ENCODE measurements around the gene UBXN11. TPM values are rescaled to one million over a fixed set of nuclear protein-coding genes. Genes with fewer than 3 reads are reported as not detected.

The UBXN11 gene, protein sequence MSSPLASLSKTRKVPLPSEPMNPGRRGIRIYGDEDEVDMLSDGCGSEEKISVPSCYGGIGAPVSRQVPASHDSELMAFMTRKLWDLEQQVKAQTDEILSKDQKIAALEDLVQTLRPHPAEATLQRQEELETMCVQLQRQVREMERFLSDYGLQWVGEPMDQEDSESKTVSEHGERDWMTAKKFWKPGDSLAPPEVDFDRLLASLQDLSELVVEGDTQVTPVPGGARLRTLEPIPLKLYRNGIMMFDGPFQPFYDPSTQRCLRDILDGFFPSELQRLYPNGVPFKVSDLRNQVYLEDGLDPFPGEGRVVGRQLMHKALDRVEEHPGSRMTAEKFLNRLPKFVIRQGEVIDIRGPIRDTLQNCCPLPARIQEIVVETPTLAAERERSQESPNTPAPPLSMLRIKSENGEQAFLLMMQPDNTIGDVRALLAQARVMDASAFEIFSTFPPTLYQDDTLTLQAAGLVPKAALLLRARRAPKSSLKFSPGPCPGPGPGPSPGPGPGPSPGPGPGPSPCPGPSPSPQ
- total RNA-seq (2014; rRNA removed; shearing (Covaris generic)) = 4.6 and 5.0 TPM in 2 replicates
- polyA plus RNA-seq (2015; cell fraction: cytosol; rRNA removed) = 9.9 and 15.3 TPM in 2 replicates
- 163 and 186 TPM in 2 replicates for polyA plus RNA-seq (2015; cell fraction: nucleus; rRNA removed)

DNA sequence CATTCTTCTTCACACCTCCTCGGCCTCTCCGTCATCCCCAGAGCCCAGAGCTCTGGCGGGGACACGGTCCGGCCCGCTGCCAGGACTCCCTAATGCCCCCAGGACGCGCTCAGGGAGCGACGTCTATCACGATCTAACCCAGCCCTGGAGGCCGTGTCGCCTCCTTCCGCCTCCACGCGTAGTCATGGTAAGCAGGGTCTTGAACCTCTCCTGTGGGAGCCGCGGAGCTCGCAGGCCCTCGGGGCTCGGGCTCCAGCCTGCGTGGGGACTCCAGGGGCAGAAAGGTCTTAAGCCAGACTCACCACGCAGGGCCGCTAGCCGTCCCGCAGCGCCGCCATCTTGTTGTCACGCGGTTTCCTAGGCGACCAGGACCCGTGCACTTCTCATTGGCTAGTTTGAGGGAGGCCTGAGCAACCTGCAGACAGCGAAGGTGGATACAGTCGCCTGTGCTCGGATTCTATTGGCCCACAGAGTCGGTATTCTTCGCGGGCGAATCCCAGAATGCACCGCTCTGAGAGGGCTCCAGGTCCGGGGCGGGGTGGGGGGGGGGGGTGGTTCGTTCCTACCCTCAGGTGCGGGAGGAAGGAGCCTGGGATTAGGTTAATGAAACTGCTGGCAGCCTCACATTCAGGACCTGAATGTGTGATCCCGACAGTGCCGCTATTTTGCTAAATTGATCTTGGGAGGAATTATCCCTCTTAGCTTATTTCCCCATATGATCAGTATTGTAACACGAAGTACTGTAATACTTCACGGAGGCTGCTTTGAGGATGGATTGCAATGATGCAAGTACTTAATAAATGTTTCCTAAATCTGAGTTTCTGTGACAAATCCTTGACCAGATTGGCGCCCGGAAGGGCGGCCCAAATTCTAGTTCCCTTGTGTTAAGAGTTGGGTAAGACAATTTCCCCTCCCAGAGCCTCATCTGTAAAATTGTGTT is at the start of gene UBXN11:
Gene UBXN11, minus strand, starts transcription at position 347 of the 940 bp plus-strand sequence. CDS start 3,753 bp downstream, outside the sequence.
- peak; percentile 96 for DNase-seq (ENCODE audit: low read depth, low spot score)
- in situ Hi-C loops (cut with HindIII; ENCODE audit: low pct_unique_long_range_greater_than_20kb, low sequenced_read_pairs) = no loop called here

DNA sequence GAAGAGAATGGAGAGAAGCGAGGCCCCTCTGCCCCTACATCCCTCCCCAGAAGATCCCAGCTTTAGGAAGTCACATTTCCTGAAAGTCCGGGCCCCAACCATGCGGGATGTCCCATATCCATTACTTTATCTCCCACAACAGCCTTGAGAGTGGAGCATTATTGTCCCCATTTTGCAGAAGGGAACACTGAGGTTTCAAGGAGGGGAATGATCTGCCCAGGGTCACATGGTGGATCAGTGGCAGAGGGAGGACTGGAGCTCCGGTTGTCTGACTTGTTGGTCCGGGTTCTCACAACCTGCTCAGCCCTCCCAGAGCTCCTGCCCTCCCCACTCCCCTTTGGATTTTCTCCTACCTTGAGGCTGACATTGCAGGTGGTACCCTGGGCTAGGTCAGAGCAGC is 49.7 kb upstream of the UBXN11 start:
- in situ Hi-C loops (cut with HindIII; ENCODE audit: low pct_unique_long_range_greater_than_20kb, low sequenced_read_pairs) = no loop called here
- DNase-seq (ENCODE audit: low read depth, low spot score) = no peak

DNA sequence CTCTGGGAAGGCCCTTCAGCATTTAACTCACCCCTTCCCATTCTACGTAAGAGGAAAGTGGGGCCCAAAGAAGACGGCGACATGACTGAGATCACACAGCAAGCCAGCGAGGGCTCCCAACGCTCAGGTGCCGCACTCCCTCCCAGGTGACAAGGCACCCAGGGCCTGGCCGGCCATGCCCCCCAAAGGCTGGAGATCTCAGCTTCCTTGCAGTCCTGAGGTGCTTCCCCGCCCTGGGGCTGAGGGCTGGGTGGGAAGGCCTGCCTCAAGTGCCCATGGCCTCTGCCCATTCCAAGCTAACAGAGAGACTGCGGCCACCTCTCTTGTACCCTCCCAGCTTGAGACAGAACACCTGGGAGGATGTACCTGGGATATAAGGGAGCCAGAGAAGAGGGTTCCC is 48.5 kb upstream of the UBXN11 start:
- in situ Hi-C loops (cut with HindIII; ENCODE audit: low pct_unique_long_range_greater_than_20kb, low sequenced_read_pairs) = no loop called here
- no peak for DNase-seq (ENCODE audit: low read depth, low spot score)

DNA sequence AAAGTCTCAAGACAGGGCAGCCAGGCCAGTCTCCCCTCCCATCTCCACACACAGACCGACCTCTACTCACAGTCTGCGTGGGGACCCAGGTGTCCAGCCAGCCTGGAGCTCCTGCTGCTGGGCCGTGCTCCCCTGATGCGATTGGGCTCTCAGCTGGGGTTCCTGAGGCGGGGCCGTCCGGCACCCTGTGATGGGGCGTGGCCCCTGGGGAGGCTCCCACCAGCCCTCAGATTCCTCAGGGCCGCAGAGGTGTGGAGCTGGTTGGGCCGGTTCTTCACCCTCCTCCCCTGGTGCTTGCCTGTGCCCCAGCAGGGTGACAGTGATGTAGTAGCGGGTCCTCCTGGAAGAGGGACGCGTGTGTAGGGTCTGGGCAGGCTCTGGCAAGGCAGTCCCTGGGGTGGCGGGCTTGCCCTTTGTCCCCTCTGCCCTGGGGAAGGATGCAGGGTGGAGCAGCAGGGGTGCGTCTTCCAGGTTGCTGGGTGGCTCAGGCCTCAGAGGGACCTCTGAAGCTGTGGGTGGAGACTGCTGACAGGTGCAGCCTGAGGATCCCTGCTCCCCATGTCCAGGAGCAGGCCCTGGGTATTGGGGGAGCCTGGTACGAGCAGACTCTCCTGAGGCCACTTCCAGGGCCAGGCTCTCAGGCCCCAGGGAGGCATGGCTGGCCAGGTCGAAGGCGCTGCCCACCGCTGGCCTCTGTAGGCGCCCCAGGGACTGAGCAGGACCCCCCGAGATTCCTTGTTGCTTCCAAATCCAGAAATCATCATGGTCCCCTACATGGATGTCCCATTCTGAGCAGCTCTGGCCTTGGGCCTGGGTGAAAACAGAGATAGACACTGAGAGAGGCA is 47.8 kb upstream of the UBXN11 start, which contains the start of gene CRYBG2:
Gene CRYBG2, minus strand, starts transcription at position 155 of the 845 bp plus-strand sequence. CDS start 7,473 bp downstream, outside the sequence.
- in situ Hi-C loops (cut with HindIII; ENCODE audit: low pct_unique_long_range_greater_than_20kb, low sequenced_read_pairs) = no loop called here
- DNase-seq (ENCODE audit: low read depth, low spot score) = no peak

DNA sequence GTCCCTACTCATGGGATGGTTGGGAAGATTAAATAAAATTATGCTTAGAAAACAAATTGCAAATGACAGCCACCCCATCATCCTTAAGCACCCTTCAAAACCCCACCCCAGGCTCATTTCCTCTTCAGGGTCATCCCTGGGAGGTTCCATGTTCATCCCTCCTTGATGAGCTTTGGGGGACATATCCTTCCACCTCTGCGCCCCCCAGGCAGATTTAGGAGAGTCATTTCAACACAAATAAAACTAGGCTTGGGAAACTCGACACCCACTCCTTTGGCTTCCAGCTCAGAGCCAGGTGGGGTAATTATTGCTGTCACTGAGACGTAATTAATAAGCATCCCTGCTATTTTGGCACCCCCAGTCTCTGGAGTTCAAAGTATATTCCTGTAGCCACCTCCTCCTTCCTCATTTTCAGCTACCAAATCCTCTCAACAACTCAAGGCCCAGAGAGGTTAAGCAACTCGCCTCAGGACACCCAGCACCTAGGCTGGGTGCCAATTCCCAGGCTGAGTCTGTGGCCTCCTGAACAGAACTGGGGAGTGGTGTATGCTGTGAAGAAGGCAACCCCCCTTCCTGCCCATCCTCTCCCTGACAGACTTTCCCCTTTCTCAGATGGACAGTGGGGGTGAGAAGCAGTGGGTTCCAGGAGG is 46.9 kb upstream of the UBXN11 start:
- in situ Hi-C loops (cut with HindIII; ENCODE audit: low pct_unique_long_range_greater_than_20kb, low sequenced_read_pairs) = no loop called here
- no peak for DNase-seq (ENCODE audit: low read depth, low spot score)

DNA sequence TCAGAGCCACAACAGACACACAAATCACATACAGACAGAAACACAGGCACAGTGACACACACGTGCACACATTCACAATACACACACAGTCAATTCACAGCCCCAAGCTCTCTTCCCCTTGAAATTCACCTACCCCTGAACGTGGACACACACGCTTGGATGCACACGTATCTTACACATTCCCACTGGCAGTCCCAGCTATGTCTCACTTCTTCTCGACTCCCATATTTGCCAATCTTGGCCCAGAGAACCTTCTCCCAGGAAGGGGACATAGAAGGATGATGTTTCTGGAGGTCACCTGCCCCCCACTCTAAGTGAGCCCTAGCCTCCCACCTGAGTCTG is 45.9 kb upstream of the UBXN11 start:
- DNase-seq (ENCODE audit: low read depth, low spot score) = no peak
- in situ Hi-C loops (cut with HindIII; ENCODE audit: low pct_unique_long_range_greater_than_20kb, low sequenced_read_pairs) = no loop called here

DNA sequence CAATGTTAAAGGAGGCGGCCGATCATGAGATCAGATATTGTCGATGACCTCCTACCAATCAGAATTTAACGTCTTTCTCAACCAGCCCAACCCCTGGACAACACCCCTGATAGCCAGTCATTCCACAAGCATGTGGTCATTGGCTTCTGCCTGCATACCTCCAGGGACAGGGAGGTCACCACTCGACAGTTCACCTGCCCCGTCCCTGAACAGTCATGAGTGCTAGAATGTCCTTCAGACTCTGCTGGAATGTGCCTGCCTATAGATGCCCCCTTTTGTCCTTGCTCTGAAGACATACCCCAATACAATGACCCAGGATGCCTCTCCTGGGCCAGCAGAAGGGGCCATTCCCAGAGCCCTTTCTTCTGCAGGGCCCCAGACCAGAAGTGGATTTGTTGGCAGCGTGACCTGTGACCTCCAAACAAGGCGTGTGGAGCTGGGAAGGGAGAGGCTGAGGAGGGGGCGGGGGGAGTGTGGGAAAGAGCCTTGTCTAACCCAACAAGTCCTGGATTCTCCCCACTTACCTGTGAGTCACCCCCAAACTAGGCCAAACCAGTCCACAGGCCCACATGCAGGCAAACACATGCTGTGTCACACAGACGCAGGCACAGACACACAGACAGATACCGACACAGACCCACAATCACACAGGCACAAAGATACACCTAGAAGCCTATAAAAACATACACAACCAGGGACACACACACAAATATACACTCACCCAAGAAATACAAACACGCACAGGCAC is 45.3 kb upstream of the UBXN11 start:
- DNase-seq (ENCODE audit: low read depth, low spot score) = no peak
- in situ Hi-C loops (cut with HindIII; ENCODE audit: low pct_unique_long_range_greater_than_20kb, low sequenced_read_pairs) = no loop called here

DNA sequence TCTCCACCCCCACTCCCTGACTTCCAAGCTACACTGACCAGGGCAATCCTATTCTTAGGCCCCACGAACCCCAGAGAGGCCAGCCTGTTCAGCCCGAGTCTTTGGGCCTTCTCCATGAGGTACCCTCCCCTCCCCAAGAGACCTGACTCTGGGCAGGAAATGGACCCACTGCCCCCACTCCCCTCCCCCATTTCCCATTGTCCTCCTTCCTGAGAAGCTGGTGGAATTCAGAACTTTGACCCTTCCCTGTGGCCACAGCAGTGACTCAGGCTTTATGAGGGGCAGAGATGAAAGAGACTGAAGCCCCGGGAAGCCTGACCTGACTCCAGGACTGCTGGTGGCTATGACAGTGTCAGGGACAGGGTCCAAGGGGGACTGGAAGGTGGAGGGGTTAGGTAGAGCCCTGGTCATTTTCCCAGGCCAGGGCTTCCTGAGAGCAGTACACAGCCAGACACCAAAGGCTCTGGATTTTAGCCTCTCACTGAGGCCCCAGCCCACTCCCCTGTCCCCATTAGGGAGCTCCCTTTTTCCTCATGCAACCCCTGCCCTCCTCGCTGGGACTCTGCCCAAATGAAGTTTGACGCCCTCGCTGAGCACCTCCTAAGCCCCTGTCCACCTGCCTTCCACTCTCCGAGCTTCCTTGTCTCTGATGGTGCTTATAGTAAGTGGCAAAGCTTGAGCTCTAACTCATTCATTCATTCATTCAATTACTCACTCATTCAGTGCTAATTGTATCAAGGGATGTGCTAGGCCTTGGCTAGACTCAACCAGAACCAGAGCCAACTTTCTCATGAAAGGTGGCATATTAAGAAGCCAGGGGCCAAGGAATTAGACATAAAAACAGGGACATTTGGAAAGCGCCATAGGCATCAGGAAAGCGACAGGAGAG is 44.5 kb upstream of the UBXN11 start:
- in situ Hi-C loops (cut with HindIII; ENCODE audit: low pct_unique_long_range_greater_than_20kb, low sequenced_read_pairs) = no loop called here
- DNase-seq (ENCODE audit: low read depth, low spot score) = no peak

DNA sequence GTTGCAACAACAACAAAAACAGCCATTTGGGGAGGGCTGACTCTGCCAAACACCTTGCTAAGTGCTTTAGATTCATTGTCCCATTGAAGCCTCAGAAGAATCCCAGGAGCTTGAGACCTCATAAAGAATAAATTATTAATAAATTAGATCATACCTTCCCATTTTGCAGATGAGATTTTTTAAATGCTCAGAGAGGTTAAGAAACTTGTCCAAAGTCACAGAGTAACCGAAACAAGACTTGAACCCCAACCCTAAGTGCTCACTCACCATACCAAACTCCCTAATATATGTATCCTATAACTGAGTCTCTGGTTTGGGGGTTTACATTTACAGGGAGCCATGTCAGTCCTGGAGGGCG is 43.9 kb upstream of the UBXN11 start:
- in situ Hi-C loops (cut with HindIII; ENCODE audit: low pct_unique_long_range_greater_than_20kb, low sequenced_read_pairs) = no loop called here
- DNase-seq (ENCODE audit: low read depth, low spot score) = no peak

DNA sequence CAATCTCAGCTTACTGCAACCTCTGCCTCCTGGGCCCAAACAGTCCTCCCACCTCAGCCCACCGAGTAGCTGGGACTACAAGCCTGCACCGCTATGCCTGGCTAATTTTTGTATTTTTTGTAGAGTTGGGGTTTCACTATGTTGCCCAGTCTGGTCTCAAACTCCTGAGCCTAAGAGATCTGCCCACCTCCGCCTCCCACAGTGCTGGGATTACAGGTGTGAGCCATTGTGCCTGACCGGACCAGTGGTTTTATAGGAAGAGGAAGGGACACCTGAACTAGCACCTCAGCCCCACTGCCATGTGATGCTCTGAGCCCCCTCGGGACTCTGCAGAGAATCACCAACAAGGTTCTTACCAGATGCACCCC is 43.4 kb upstream of the UBXN11 start:
- DNase-seq (ENCODE audit: low read depth, low spot score) = no peak
- in situ Hi-C loops (cut with HindIII; ENCODE audit: low pct_unique_long_range_greater_than_20kb, low sequenced_read_pairs) = no loop called here

DNA sequence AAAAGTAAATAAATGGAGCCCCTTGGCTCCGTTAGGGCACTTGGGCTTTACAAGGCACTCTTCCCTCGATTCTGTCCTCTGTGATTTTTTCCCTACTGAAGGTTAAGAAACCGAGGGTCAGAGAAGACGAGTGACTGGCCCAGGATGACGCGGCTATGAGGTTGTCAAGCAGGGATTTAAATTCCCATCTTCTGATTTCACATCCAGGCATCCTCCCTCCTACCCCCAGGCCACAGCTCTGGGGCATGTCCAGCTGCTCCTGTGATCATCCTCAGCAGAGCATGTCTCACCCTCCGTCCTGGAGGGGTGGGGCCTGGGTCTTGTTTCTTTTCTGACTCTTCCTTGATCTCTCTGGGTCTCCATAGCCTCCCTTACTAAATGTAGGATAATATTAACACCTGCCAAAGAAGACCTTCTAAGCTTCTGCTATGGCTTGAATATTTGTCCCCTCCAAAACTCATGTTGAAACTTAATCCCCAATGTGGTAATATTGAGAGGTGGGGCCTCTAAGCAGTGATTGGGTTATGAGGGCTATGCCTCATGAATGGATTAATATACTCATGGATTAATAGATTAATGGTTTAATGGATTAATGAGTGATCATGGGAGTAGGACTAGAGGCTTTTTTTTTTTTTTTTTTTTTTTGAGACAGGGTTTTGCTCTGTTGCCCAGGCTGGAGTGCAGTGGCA is 42.9 kb upstream of the UBXN11 start:
- in situ Hi-C loops (cut with HindIII; ENCODE audit: low pct_unique_long_range_greater_than_20kb, low sequenced_read_pairs) = no loop called here
- no peak for DNase-seq (ENCODE audit: low read depth, low spot score)

DNA sequence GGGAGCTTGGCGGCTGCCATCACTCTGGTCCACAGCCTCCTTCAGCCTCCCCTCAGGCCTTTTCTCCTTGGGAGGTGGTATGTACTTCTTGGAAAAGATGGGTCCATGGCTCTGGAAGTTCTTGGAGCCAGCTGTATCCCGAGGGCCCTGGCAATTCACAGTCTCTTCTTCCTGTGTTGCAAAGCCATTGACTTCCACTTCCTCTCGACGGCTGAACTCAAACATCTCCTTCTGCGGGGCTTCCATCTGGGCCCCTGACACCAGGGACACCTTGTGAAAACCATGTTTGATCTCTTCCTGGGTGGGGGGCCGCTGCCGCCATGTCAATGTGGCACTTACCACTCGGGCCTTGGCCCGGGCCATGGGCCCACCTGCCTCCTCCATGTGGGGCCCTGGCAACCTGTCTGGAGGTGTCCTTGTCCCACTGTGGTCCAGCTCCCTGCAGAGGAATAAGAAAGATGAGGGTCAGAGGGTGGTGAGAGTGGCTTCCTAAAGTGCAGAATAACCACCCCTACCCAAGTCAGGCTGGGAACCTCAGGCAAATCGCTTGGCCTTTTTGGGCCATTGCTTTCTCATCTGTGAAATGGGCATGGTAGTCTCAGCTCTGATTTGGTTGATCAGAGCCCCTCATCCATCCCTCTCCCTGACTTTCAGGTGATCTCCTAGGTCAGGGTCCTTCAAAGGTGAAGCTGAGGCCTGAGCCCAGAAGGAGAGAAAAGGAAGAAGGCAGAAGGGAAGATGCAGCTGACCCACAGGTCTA is 40.0 kb upstream of the UBXN11 start:
- no peak for DNase-seq (ENCODE audit: low read depth, low spot score)
- in situ Hi-C loops (cut with HindIII; ENCODE audit: low pct_unique_long_range_greater_than_20kb, low sequenced_read_pairs) = no loop called here

DNA sequence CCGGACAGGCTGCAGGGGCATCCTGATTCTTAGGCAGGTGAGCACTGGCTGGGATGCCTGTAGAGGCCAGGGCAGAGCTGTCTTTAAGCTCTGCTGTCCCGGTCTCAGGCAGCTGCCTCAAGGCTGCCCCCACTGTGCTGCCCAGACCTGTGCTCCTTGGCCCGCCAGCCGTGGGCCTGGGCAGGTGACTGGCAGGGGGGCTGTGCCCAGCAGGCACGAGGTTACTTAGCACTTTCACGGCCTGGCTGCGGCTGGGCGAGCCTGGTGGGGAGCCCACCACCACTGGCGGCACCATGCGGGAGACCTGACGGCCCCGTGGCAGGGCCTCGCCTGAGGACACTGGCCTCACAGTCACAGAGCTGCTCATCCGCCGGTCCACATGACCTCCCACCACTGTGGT is 39.3 kb upstream of the UBXN11 start:
- in situ Hi-C loops (cut with HindIII; ENCODE audit: low pct_unique_long_range_greater_than_20kb, low sequenced_read_pairs) = no loop called here
- no peak for DNase-seq (ENCODE audit: low read depth, low spot score)

DNA sequence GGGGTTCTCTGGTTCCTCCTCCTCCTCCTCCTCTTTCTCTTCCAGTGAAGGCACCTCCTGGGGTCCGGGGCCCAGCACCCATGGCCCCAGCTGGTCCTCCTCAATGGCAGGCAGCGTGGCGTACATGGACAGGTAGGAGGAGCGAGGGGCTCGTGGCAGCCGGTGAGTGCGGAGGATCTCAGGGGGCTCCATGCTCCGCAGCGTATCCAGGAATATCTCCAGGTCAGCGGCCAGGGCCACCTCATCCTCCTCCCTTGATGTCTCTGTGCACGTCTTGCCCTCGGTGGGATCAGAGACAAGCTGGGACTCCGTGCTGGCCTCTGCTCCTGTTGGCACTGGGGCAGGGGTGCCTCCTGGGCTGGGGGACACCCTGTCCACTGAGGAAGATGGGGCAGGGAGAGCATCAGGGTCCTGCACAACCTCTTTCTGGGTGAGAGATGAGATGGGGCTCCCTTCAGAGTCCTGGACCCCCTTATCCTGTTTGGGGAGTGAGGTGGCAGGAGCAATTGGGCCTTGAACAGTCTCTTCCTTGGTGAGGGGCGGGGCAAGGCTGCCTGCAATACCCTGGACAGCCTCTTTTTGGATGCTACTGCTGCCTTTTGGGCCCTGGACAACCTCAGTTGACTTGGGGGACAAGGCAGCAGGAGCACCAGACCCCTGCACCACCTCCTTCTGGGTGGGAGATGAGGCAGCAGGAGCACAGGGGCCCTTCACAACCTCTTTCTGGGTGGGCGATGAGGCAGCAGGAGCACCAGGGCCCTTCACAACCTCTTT is 37.9 kb upstream of the UBXN11 start:
- no peak for DNase-seq (ENCODE audit: low read depth, low spot score)
- in situ Hi-C loops (cut with HindIII; ENCODE audit: low pct_unique_long_range_greater_than_20kb, low sequenced_read_pairs) = no loop called here
